Lower lobe of right lung (tissue), 2 donors: Measurements from ENCODE around the gene SETD5. TPM values are rescaled to one million over a fixed set of nuclear protein-coding genes. Genes with fewer than 3 reads are reported as not detected.

Source experiments
- ATAC-seq, 2 donors: fragments of 200-7000 bp; cut with Tn5 transposase; one replicate each; pipeline ENCODE4 v1.9.1; 2020 to 2022; ENCODE audit warnings: mild to moderate bottlenecking in 2 of 2, moderate library complexity in 2 of 2
- DNase-seq: peaks from one replicate; pipeline ENCODE4 v3.0.0-alpha.2; 2020
- H3K27ac ChIP-seq: fragments of 200-600 bp; one replicate; pipeline ENCODE4 v1.8.0; 2022
- H3K27me3 ChIP-seq: fragments of 200-600 bp; one replicate; pipeline ENCODE4 v1.8.0; 2022; ENCODE audit warnings: low read depth
- H3K36me3 ChIP-seq: fragments of 200-600 bp; one replicate; pipeline ENCODE4 v1.8.0; 2022; ENCODE audit warnings: mild to moderate bottlenecking
- H3K4me1 ChIP-seq: fragments of 200-600 bp; one replicate; pipeline ENCODE4 v1.8.0; 2022
- H3K4me3 ChIP-seq: fragments of 200-600 bp; one replicate; pipeline ENCODE4 v1.8.0; 2022; ENCODE audit warnings: mild to moderate bottlenecking
- H3K9me3 ChIP-seq: fragments of 200-600 bp; one replicate; pipeline ENCODE4 v1.8.0; 2022
- CTCF ChIP-seq: fragments of 200-600 bp; IDR thresholded peaks from one replicate; pipeline ENCODE4 v1.8.0; 2022; ENCODE audit warnings: antibody characterized with exemption, mild to moderate bottlenecking
- intact Hi-C: fragments of 100-400 bp; cut with DNase I; formaldehyde crosslinking; loops from one replicate; pipeline ENCODE4 v1.11.0; 2022
- total RNA-seq: library from RNA; stranded (reverse); fragmentation: NEBNext Ultra II Directional; extraction: Animal tissue kit (Norgen Biotek cat#: 25700); gene quantifications from one replicate; pipeline ENCODE4 v1.2.1, GENCODE V29; 2021
- donor health status: DM: no; HTN: yes; CAD: no; lungs with severe emphysema.

Gene SETD5
- total RNA-seq, 1 donor from 2014 or later: 116 TPM

- ATAC-seq: peak; percentile 72 to 77
- Histone ChIP-seq H3K36me3 (no peaks in the 10 kb centered on the region), H3K4me3 (no peak overlapping the region), H3K27ac (no peak overlapping the region), H3K4me1 (peaks cover 10% of the 10 kb centered on the region), H3K9me3 (no peaks in the 10 kb centered on the region), H3K27me3 (peaks cover 27% of the 10 kb centered on the region)
- peak; percentile 67 for DNase-seq
- TF ChIP-seq CTCF: peak; percentile 64
- intact Hi-C loops: no loop called here
Observed at GRCh38 chr3:9500108-9501050, 103.0 kb downstream of the SETD5 start.

- H3K27ac ChIP-seq: no peak overlapping the region
- H3K4me1 ChIP-seq: peaks cover 10% of the 10 kb centered on the region
- intact Hi-C loops: no loop called here
- TF ChIP-seq CTCF: no peak
- peaks cover 27% of the 10 kb centered on the region for H3K27me3 ChIP-seq
- no peaks in the 10 kb centered on the region for H3K36me3 ChIP-seq
- H3K9me3 ChIP-seq: no peaks in the 10 kb centered on the region
- DNase-seq: no peak
- ATAC-seq: no peak
- no peak overlapping the region for H3K4me3 ChIP-seq
Observed at GRCh38 chr3:9501226-9501625, 103.8 kb downstream of the SETD5 start.

GRCh38 chr3:9503283-9503682 lies 105.9 kb downstream of the SETD5 start:
- TF ChIP-seq CTCF: peak; percentile 90
- peak; percentile 74 for DNase-seq
- intact Hi-C loops: no loop called here
- Histone ChIP-seq H3K36me3 (no peaks in the 10 kb centered on the region), H3K9me3 (no peaks in the 10 kb centered on the region), H3K4me3 (no peak overlapping the region), H3K27me3 (peaks cover 35% of the 10 kb centered on the region), H3K27ac (no peak overlapping the region), H3K4me1 (peaks cover 10% of the 10 kb centered on the region)
- peak; percentile 54 to 71 for ATAC-seq

- peaks cover 32% of the 10 kb centered on the region for H3K27me3 ChIP-seq
- no peak overlapping the region for H3K4me3 ChIP-seq
- no peak for DNase-seq
- H3K9me3 ChIP-seq: no peaks in the 10 kb centered on the region
- no peaks in the 10 kb centered on the region for H3K4me1 ChIP-seq
- no peak for ATAC-seq
- intact Hi-C loops: no loop called here
- no peak overlapping the region for H3K27ac ChIP-seq
- no peaks in the 10 kb centered on the region for H3K36me3 ChIP-seq
- TF ChIP-seq CTCF: no peak
Observed at GRCh38 chr3:9507586-9508578, 110.5 kb downstream of the SETD5 start.

GRCh38 chr3:9508781-9509180 lies 111.4 kb downstream of the SETD5 start:
- Histone ChIP-seq H3K27ac (no peak overlapping the region), H3K36me3 (no peaks in the 10 kb centered on the region), H3K4me1 (no peaks in the 10 kb centered on the region), H3K9me3 (no peaks in the 10 kb centered on the region), H3K27me3 (peaks cover 30% of the 10 kb centered on the region), H3K4me3 (no peak overlapping the region)
- no peak for TF ChIP-seq CTCF
- intact Hi-C loops: no loop called here
- no peak for DNase-seq
- ATAC-seq: no peak
